WERI-Rb-1 (cell line): ENCODE results near the gene WDR27.

Experiments used
- DNase-seq: peaks from one replicate; pipeline ENCODE4 v3.0.0-alpha.2; 2020
- H3K27ac ChIP-seq: fragments of 250-450 bp; sonication (Bioruptor Pico); 2 replicates; pipeline ENCODE4 v1.5.1; 2020; ENCODE audit warnings: mild to moderate bottlenecking, moderate library complexity
- H3K27me3 ChIP-seq: fragments of 250-450 bp; sonication (Bioruptor Pico); 2 replicates; pipeline ENCODE4 v1.5.1; 2021; ENCODE audit warnings: mild to moderate bottlenecking, low read depth, moderate library complexity; ENCODE audit not compliant: insufficient read depth, severe bottlenecking
- H3K36me3 ChIP-seq: fragments of 250-450 bp; sonication (Bioruptor Pico); 2 replicates; pipeline ENCODE4 v1.5.1; 2020; ENCODE audit warnings: mild to moderate bottlenecking, moderate library complexity
- H3K4me3 ChIP-seq: 2 replicates; pipeline ENCODE4 v1.5.1; 2011; ENCODE audit warnings: low read depth, mild to moderate bottlenecking, control low read depth, low read length
- H3K9me3 ChIP-seq: fragments of 250-450 bp; sonication (Bioruptor Pico); 2 replicates; pipeline ENCODE4 v1.5.1; 2021; ENCODE audit warnings: mild to moderate bottlenecking, moderate library complexity; ENCODE audit not compliant: severe bottlenecking
- CTCF ChIP-seq: IDR thresholded peaks from 2 replicates; pipeline ENCODE4 v1.5.1; 2011; ENCODE audit warnings: low read depth, mild to moderate bottlenecking, control low read depth, inconsistent platforms, low read length

Gene WDR27

GRCh38 chr6:169411722-169412121 lies 290.1 kb downstream of the WDR27 start:
- DNase-seq = no peak
- no peaks in the 10 kb centered on the region for H3K36me3 ChIP-seq
- no peak overlapping the region for H3K27ac ChIP-seq
- no peak overlapping the region for H3K4me3 ChIP-seq
- H3K27me3 ChIP-seq = no peaks in the 10 kb centered on the region
- no peaks in the 10 kb centered on the region for H3K9me3 ChIP-seq
- no peak for TF ChIP-seq CTCF

DNA sequence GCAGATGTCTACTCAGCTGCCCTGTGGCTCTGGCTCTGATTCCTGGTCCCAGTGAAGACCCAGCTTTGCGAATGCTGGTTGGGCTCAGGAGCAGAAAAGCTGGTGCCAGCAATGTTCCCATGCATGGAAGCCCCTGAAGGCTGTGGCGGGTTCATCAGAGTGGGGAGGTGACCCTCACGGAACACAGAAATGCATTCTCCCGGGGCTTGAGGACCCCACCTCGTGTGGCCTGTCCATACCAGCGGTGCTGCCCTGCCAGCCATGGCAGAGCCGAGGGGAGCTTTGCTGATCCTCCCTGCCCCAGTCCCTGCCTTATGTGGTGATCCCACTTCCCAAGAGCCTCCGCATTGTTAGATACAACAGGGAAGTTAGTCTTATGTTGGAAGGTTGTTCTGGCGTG lies 290.5 kb downstream of the WDR27 start:
- Histone ChIP-seq H3K36me3 (no peaks in the 10 kb centered on the region), H3K4me3 (no peak overlapping the region), H3K27me3 (no peaks in the 10 kb centered on the region), H3K27ac (no peak overlapping the region), H3K9me3 (no peaks in the 10 kb centered on the region)
- no peak for DNase-seq
- TF ChIP-seq CTCF = no peak

- Histone ChIP-seq H3K9me3 (no peaks in the 10 kb centered on the region), H3K36me3 (no peaks in the 10 kb centered on the region), H3K27ac (no peak overlapping the region), H3K4me3 (no peak overlapping the region), H3K27me3 (no peaks in the 10 kb centered on the region)
- no peak for DNase-seq
- no peak for TF ChIP-seq CTCF
Observed at GRCh38 chr6:169409742-169410312, 292.0 kb downstream of the WDR27 start.

DNA sequence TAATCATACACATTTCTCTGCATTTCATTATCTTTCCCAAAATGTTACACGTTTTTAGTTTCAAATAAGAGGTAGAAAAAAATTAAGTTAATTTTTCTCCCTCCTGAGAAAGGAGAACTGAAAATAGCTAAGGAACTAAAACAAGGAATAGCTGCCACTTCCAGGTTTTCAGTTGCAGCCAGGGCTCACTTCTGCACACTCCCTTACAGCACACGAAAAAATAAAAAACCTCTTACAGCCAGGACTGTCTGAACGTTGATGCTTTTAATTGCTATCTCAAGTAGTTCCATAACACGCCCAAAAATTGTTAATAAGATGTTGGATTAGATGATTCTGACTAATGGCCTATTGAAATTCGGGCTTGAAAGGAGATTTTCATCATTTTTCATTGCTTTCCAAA lies 294.5 kb downstream of the WDR27 start:
- no peak for TF ChIP-seq CTCF
- Histone ChIP-seq H3K9me3 (no peaks in the 10 kb centered on the region), H3K36me3 (no peaks in the 10 kb centered on the region), H3K27me3 (no peaks in the 10 kb centered on the region), H3K4me3 (no peak overlapping the region), H3K27ac (no peak overlapping the region)
- DNase-seq = no peak
